Measurements from ENCODE around the gene SLC26A1.

DNA sequence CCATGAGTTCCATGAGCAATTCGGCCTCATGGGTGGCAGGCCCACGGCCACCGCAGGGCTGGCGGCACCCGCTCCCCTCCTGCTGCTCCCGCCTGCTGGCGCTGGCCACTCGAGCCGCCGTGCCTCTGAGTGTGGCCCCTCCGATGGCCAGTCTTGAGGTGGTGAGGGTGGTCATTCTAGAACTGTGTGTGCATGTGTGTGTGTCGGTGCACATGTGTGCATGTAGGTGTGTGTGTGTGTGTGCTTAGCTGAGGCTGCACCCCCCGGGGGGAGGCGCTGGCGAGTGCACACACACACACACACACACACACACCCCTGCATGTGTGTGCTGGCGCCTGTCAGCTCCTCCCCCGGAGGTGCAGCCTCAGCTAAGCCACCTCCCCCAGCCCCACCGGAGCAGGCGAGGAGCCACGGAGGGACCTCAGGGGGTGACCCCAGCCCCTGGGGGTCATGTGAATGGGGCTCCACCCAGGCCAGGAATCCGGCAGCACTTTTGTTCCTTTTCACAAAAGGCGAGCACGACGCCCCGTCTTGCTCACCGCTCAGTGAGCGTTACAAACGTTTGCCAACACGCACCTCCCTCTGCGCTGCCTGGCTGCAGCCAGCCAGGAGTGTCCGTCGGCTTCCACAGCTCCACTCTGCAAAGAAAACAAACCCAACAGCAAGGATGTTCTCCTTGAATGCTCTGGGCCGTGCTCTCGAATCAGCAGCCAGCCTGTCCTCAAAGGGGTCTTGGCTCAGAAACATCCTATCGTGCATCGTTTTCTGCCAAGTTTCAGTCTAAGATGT lies 48.1 kb upstream of the SLC26A1 start:
- no peak for TF ChIP-seq SUZ12 (IDR thresholded peaks at IDR 0.05; ENCODE audit: extremely low read depth, insufficient read depth, insufficient read length)
- TF ChIP-seq ZNF274 (IDR thresholded peaks at IDR 0.05; ENCODE audit: low read depth, low read length) = no peak

All from NT2/D1 (cell line).